ENCODE results near the gene SLC6A11.

SLC6A11 gene

GRCh38 chr3:10950476-10951294 is 134.7 kb downstream of the SLC6A11 start:
- no peak for DNase-seq (ENCODE audit: low read depth in 4 of 4, low spot score in 1 of 4)

- DNase-seq (ENCODE audit: low read depth in 4 of 4, low spot score in 1 of 4), result no peak
Observed at GRCh38 chr3:10951295-10951926, 135.4 kb downstream of the SLC6A11 start.

DNA sequence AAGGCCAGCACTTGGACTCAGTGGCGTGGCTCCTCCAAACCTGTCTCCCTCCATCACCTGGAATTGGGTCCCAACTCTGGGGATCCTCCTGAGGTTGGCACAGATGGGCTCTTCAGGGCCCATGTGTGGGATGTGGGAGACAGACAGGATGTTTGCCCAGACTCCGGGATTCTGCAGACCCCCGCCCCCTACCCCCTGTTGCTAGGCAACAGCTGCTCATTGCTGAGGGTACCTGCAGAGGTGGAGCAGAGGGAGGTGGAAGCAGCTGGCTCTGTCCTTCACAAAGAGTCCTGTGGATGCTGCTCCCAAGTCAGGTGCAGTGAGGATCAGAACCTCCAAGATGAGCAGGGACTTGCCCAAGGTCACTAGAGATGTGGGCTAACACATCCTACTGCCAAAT is 136.5 kb downstream of the SLC6A11 start:
- DNase-seq (ENCODE audit: low read depth in 4 of 4, low spot score in 1 of 4), result no peak

DNA sequence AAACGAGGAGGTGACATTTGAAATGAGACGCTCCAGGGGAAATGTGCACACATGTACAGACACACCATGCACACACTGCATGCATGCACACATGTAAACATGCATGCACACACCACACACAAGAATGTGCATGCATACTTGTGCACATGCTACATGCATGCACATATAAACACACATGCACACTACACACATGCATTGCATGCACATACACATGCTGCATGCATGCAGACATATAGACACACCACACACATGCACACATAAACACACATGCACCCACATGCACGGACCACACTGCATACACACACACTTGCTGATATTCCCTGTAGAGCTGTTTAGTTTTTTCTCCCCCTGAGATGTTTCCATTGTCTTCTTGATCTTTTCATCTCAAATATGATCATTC is 138.7 kb downstream of the SLC6A11 start:
- no peak for DNase-seq (ENCODE audit: low read depth in 4 of 4, low spot score in 1 of 4)

- DNase-seq (ENCODE audit: low read depth in 4 of 4, low spot score in 1 of 4), result no peak
Observed at GRCh38 chr3:10955711-10956453, 139.9 kb downstream of the SLC6A11 start.

DNA sequence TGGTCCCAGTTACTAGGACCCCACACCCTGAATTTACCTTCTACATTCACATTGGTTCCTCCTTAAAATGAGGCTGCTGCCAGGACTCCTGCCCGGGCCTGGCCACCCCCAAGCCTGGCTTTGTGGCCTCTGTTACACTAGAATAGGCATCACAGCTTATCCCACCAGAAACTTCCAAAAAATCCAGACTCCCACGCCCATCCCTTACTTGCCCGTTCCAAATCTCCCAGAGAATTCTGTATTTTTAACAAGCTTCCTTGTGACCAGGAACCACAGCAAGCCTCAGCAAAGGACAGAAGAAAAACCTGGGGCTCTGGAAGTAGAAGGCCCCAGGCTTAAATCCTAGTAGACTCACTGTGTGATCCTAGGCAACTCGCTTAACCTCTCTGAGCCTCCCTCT is 140.5 kb downstream of the SLC6A11 start:
- no peak for DNase-seq (ENCODE audit: low read depth in 4 of 4, low spot score in 1 of 4)

- DNase-seq (ENCODE audit: low read depth in 4 of 4, low spot score in 1 of 4), result no peak
Observed at GRCh38 chr3:10956986-10957385, 141.0 kb downstream of the SLC6A11 start.

- no peak for DNase-seq (ENCODE audit: low read depth in 4 of 4, low spot score in 1 of 4)
Observed at GRCh38 chr3:10957976-10958749, 142.1 kb downstream of the SLC6A11 start.

GRCh38 chr3:10960255-10960654 is 144.2 kb downstream of the SLC6A11 start:
- DNase-seq (ENCODE audit: low read depth in 4 of 4, low spot score in 1 of 4), result no peak

DNA sequence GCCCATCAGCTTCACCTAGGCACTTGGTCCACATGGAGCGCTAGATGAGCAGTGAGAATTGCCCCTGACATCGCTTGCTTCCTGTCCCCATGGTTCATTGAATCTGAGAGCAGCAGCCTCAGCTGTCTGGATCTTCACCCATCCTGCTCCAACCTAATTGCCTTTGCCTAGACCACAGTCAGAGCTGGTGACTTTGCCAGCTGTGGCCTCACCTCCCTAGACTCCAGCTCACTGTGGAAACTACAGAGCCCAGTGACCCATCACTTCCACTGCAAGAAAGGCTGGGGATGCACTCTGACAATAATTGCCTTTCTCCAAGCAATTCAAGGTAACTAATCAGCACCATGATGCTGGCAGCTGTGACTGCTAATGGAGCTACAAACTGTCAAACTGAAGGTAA is 145.9 kb downstream of the SLC6A11 start:
- no peak for DNase-seq (ENCODE audit: low read depth in 4 of 4, low spot score in 1 of 4)

DNA sequence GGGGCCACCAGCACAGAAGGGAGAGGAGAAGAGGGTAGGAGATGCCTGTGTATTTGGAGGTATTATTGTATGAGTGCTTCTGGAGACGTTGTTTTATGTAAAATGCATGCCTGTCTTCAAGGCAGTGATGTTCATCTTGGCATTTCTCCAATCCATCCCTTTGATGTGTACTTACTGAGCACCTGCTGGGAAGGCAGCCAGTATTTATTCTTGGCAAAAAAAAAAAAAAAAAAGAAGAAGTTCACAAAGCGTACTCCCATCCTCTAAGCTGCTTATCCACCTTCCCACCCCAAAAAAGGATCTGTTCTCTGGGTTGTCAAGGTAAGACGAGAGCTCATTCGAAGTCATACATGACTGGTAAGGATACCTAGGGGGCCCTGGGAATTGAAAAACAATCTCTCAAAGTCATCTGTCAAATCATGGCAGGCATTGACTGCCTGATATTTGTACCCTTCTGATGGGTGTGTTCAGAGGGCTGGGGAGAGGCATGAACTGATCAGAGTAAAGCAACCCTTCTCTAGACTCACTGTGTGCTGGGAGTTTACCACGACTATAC is 146.5 kb downstream of the SLC6A11 start:
- no peak for DNase-seq (ENCODE audit: low read depth in 4 of 4, low spot score in 1 of 4)

GRCh38 chr3:10964537-10965167 is 148.6 kb downstream of the SLC6A11 start:
- no peak for DNase-seq (ENCODE audit: low read depth in 4 of 4, low spot score in 1 of 4)

GRCh38 chr3:10968401-10968800 is 152.4 kb downstream of the SLC6A11 start:
- no peak for DNase-seq (ENCODE audit: low read depth in 4 of 4, low spot score in 1 of 4)

GRCh38 chr3:10970306-10970960 is 154.4 kb downstream of the SLC6A11 start:
- no peak for DNase-seq (ENCODE audit: low read depth in 4 of 4, low spot score in 1 of 4)

- no peak for DNase-seq (ENCODE audit: low read depth in 4 of 4, low spot score in 1 of 4)
Observed at GRCh38 chr3:10972072-10972782, 156.2 kb downstream of the SLC6A11 start.

DNA sequence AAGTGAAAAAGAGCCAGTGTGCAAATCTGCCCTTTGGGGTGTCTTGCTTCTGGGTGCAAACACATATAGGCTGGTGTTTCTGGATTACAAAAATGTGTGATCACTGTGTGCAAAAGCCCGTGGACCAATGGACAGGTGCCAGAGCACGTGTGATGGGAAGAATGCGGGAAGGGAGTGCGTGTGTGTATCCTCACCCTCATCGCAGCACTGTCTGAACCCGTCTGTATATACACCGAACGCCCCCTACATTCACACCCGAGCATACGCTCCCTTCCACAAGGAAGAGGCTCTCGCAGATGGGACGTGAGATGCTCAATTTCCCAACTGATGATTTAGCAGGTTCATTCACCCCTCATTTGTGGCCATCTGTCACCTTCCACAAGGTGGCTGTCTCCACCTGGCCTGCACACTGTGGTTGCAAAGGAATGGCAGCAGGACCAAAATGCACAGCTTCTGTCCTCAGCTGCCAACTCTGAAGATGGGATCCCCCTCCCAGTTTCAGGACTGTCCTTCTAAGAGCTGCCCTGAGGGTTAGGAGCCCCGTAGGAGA is 157.1 kb downstream of the SLC6A11 start:
- no peak for DNase-seq (ENCODE audit: low read depth in 4 of 4, low spot score in 1 of 4)

GRCh38 chr3:10974131-10974530 is 158.1 kb downstream of the SLC6A11 start:
- DNase-seq (ENCODE audit: low read depth in 4 of 4, low spot score in 1 of 4), result no peak

DNA sequence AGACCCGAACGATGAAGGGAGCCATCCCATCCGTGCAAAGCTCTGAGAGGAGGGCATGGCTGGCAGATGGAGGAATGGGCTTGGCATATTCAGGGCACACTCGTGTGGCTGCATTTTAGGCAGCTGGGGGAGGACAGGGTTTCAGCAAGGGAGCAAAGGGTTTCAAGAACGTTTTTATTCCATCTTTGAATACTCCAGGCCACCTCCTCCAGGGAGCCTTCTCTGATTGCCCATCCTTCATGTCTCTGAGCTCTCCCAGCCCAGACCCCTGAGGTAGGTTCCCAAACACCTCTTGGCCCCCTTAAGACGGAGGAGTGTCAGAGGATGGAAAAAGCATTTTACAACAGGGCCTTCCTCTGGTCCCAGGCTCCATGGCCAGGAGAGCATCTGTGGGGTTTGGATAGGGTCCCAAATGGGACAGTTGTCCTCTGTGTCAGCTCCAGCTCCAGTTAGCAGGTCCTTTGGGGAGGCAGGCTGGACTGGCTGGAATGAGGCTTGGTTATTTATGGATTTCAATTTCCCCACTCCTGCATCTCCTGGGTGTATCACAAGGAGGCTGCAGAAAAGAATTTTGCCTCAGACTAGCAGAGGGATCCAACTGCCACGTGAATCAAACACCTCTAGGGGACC is 158.8 kb downstream of the SLC6A11 start:
- no peak for DNase-seq (ENCODE audit: low read depth in 4 of 4, low spot score in 1 of 4)
